ENCODE results near the gene NDUFA8. TPM values are rescaled to one million over a fixed set of nuclear protein-coding genes. Genes with fewer than 3 reads are reported as not detected.

Gene NDUFA8
- total RNA-seq, 1 experiment from 2014 or later: 64.2 TPM

- no peak for DNase-seq (ENCODE audit: extremely low read depth, low read depth)
Measured at GRCh38 chr9:122186777-122187470, 27.3 kb upstream of the NDUFA8 start.

DNA sequence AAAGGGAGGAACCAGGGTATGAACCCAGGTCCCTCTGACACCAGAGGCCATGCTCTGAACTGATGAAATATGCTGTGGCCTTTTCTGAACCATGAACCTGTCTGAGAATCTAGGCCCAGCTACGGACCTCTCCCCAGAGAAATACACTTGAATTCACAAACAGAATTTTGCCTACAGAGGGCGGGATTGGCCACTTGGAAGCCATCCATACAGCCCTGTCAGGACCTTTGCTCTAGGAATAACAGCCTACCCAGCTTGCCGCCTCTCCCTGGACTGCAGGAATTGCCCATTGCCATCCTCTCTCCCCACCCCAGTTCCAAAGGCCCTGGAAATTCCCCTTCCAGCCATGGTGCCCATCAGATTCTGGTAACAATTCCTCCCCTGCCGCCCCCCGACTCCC lies 26.7 kb upstream of the NDUFA8 start:
- no peak for DNase-seq (ENCODE audit: extremely low read depth, low read depth)

- no peak for DNase-seq (ENCODE audit: extremely low read depth, low read depth)
Measured at GRCh38 chr9:122184551-122184950, 25.0 kb upstream of the NDUFA8 start.

GRCh38 chr9:122183501-122183900 lies 23.9 kb upstream of the NDUFA8 start:
- no peak for DNase-seq (ENCODE audit: extremely low read depth, low read depth)

GRCh38 chr9:122180633-122181032 lies 21.1 kb upstream of the NDUFA8 start:
- no peak for DNase-seq (ENCODE audit: extremely low read depth, low read depth)

DNA sequence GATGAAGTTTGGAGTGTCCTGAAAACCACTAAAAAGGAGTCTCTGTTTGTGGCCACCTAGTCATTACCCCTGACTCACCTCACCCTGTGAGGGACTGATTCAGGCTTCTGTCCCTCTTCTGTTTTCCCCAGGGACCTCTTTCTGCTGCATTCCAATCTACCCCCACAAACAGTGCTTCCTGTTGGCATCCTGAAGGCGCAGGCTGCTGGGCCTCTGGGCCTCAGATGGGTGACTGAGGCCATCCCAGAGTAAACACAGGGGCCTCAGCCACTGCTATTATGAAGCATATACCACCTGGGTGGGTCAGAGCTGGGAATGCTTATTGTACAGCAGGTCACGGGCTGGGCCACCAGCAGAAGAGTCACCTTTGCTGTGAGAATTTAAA lies 20.1 kb upstream of the NDUFA8 start:
- no peak for DNase-seq (ENCODE audit: extremely low read depth, low read depth)

GRCh38 chr9:122179054-122179689 lies 19.6 kb upstream of the NDUFA8 start:
- no peak for DNase-seq (ENCODE audit: extremely low read depth, low read depth)

DNA sequence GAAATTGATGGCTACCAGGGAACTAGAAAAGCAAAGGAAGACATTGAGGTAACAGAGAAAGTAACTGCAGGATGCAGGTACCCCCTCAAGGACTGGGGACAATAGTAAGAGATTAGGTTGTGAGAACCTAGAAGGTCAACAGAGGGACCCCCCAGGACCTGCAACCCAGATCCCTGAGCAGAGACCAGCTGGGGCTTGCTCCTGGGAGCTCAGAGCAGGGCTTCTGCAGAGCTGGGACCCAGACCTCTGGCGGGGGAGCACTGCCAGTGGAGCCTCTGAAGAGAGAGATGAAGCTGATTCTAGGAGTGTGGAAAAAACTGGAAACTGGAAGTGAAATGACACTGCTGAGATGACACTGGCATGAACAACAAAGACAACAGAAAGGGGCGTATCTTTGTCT lies 17.3 kb upstream of the NDUFA8 start:
- DNase-seq (ENCODE audit: extremely low read depth, low read depth): no peak

GRCh38 chr9:122173670-122174069 lies 14.1 kb upstream of the NDUFA8 start:
- no peak for DNase-seq (ENCODE audit: extremely low read depth, low read depth)

- no peak for DNase-seq (ENCODE audit: extremely low read depth, low read depth)
Measured at GRCh38 chr9:122172131-122172530, 12.6 kb upstream of the NDUFA8 start.

DNA sequence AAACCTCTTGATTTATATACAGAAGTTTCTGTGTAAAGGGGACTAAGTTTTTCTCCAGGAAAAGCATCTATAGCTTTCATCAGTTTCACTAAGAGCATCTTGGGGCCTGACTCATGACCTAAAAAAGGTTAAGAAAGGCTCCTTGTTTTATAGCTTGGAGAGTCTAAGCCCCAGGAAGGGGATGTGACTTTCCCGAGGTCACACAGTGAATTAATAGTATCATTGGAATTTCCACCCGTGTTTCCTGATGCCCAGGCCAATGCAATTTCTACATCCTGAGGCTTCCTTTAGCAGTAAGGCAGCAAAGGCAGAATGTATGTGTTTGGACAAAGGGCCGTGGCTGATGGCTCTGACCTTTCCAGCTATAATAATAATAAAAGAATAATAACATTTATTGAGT lies 8.8 kb upstream of the NDUFA8 start:
- no peak for DNase-seq (ENCODE audit: extremely low read depth, low read depth)

DNA sequence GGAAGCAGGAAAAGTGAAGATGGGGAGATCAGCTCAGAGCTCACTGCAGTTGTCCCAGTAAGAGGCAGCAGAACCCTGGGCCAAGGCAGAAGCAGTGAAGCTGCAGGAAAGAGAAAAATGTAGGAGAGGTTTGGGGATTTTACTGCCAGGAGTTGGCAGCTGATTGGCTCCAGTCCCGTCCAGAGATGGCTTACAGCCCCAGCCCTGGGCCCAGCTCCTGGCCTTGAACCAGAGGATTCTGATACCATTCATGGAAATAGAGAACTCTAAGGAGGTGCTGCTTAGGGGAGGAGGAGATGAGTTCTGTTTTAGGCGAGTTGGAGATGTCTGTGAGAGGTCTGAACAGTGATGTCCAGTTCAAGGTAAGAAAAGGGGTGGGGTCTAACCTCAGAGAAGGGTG lies 4.7 kb upstream of the NDUFA8 start:
- no peak for DNase-seq (ENCODE audit: extremely low read depth, low read depth)

- DNase-seq (ENCODE audit: extremely low read depth, low read depth): no peak
Measured at GRCh38 chr9:122162415-122162814, 2.8 kb upstream of the NDUFA8 start.

DNA sequence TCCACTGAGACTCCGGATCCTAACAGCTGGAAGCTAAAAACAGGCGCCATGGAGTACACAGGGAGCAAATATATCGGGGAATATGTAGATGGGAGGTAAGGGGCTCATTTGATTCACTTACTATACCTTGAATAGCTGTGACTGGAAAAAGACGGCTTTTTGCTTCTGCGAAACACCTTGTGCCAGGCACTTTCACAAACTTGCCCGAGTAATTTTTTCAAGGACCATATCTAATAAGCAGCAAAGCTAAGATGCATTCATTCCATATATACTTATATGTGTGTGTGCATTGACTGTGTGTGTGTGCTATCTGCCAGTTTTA lies 307 bp upstream of the NDUFA8 start:
- no peak for DNase-seq (ENCODE audit: extremely low read depth, low read depth)

DNA sequence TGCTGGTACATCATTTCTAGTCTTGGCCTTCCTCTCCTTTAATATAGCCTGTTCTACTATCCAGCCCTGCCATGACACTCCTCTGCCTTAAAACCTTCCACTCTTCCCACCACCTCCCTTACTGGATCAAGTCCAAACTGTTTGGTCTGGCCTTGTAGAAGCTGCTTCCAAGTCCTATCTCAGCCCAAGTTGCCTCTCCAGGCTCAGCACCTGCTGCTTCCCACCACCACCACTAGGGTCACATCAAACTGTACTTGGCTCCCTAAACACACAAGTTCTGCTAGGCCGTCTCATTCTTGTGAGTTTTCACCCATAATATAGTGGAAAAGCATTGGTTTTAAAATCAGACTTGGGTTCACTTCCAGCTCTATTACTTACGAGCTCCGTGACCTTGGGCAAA lies 1.4 kb downstream of the NDUFA8 start:
- DNase-seq (ENCODE audit: extremely low read depth, low read depth): peak; percentile 22

DNA sequence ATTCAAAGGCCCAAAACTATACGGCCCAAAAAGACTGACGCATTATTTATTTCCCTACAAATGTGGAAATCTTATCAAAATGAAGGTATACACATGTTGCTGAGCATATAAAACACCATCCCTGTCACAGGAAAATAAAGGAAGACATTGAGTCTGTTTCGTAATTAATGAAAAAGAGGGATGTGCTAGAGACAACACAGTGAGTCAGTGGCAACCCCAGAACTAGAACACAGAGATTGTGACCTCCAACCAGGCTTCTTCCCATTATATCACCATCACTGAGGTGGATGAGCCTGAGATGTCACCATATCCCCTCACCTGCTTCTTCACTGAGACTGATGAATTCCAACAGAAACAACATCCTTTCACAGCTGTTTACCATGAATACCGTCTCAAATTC lies 3.8 kb downstream of the NDUFA8 start:
- no peak for DNase-seq (ENCODE audit: extremely low read depth, low read depth)

DNA sequence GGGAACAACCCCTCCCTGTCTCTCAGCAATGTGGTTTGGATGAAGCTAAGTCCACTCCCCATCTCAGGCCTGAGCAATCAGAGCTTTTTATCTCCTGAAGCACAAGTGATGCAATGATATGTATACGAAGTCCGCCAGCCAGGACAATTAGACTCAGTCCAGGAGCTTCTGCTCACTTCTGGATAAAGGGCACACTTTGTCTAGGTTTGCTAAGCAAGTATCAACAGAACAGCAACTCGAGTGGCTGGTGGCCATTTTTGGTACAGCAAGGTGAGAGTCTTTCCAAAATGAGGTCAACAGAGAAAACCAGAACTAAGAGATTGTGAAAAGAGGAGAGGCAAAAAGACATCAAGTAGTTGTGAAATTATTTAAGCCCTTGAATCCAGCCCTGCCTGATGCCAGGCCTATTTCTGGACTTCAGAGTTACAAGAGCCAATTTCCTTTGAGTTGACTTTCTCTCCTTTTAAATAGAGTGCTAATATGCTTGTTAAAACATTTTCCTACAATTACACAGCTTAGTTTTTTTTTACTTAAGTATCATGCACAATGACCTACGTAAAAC lies 8.2 kb downstream of the NDUFA8 start:
- no peak for DNase-seq (ENCODE audit: extremely low read depth, low read depth)

GRCh38 chr9:122145592-122145863 lies 14.1 kb downstream of the NDUFA8 start:
- no peak for DNase-seq (ENCODE audit: extremely low read depth, low read depth)

DNA sequence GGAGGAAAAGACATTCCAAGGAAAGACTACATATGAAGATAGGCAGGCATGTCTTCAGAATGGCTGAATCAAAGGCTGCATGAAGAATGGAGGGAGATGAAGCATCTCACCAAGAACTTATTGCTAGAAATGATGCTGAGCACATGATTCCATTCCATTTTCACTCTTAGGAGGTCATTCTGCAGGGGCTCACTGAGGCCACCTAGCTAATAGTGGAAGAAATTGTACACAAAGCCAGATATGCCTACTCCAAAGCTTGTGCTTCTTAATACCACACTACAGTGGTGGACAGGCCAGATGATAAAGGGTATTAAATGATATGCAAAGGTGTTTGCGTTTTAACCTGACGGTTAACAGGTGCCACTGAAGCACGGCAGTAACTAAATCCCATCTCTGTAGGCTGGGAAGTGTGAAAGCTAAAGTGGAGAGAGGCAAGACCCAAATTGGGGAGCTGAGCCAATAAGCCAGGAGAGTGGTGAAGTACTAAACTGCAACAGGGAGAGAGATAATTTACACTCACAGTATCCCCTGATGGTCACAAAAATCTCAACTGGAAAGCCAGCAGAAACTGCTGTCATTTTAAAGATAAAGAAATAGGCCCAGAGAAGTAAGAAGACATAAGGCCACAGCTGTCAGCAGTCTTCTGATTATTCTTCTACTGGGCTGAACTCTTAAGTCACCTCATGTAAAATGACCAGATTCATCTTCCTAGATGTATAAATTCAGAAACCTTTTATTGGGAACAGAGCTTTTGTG lies 14.6 kb downstream of the NDUFA8 start:
- no peak for DNase-seq (ENCODE audit: extremely low read depth, low read depth)

DNA sequence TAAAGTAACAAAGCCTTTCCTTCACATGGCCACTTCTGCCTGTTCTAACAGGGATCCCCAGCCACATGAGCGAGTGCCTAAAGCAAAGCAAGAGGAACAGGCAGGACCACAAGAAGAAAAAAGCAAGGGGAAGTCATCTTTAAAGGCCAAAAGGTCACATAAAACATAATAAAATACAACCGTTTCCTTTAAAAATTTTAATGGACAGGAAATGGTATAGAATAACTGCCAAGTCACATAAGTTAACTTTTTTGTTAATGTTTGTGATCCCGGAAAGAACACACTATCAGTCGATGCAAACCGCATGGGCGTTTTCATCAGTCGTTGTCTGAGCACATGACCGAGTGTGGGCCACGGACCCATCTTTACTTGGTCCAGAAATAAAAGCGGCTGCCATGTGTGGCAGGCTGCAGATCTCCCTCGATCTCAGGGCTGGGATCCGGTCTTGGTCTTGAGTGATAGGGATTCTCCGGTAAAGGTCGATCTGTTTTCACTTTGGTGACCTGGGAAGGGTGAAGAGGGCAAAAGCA lies 15.6 kb downstream of the NDUFA8 start:
- no peak for DNase-seq (ENCODE audit: extremely low read depth, low read depth)

DNA sequence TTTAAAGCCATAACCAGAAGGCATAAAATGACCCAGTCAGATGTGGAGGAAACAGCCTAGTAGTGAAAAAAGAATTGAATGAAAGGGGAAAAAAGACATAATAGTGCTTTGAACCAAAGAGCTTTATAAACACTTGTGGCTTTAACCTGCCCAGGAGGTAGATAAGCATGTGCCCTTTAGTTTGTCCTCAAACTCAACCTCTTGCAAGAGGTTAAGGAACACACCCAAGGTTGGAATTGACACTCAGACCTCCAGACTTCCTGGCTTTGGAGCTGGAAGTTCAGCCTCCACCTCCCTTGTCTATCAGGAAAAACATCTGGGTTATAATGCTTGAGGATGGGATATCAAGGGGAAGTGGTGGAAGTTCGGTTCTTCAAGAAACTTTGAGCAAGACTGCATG lies 16.3 kb downstream of the NDUFA8 start:
- no peak for DNase-seq (ENCODE audit: extremely low read depth, low read depth)

DNA sequence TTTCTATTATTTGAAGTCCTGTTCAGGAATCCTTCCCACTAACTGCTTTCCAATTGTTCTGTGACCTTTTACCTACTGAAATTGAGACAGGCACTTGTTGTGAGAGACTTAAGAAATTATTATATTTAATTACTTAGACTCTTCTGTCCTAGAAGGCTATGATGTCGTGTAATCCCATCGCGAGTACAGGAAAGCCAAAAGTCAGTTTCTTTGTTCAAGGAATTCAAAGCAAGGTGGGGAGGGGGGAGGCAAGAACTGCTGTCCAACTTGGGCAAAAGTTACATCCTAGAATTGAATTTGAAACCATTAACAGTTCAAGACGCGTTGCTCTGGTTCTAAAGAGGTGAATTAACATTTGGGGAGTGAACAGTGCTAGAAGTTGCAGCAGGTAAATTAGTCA lies 17.9 kb downstream of the NDUFA8 start:
- no peak for DNase-seq (ENCODE audit: extremely low read depth, low read depth)

All from NCI-H460 (cell line).